ENCODE measurements around the gene CAPN11. TPM values are rescaled to one million over a fixed set of nuclear protein-coding genes. Genes with fewer than 3 reads are reported as not detected.

CAPN11 gene
- total and polyA plus RNA-seq, 10 of the 15 experiments (the other 5 are each of a cell fraction or from before 2014, with no cell fraction given) = 0.05 to 0.44 (median 0.31) TPM

GRCh38 chr6:44115866-44116265 lies 42.8 kb upstream of the CAPN11 start (continued):
- no peak for TF ChIP-seq NKRF (conservative IDR thresholded peaks at IDR 0.05)
- no peak for TF ChIP-seq KAT2A (conservative IDR thresholded peaks at IDR 0.05; ENCODE audit: control insufficient read depth, low read depth, low read length)
- no peak for TF ChIP-seq NFXL1 (IDR thresholded peaks at IDR 0.05; ENCODE audit: borderline replicate concordance)
- TF ChIP-seq SP1 (IDR thresholded peaks at IDR 0.05; ENCODE audit: low read depth, low read length) = no peak
- no peak for TF ChIP-seq POLR2AphosphoS2 (IDR thresholded peaks at IDR 0.05; ENCODE audit: low read depth, low read length)
- TF ChIP-seq LARP7 (IDR thresholded peaks at IDR 0.05) = no peak
- TF ChIP-seq RFX5 (IDR thresholded peaks at IDR 0.05; ENCODE audit: low read depth, low read length) = no peak
- TF ChIP-seq E2F4 (IDR thresholded peaks at IDR 0.05; ENCODE audit: low read depth, low read length) = no peak
- TF ChIP-seq USF1 (IDR thresholded peaks at IDR 0.05; ENCODE audit: borderline replicate concordance, extremely low read length, insufficient read depth, low read depth, low read length) = no peak

Measured in GM12878 (cell line).